GM19193 (cell line): ENCODE data around the gene EFEMP2.

Experiments
- POLR2A ChIP-seq: IDR thresholded peaks from 4 replicates; pipeline ENCODE4 v1.6.1; 2011; ENCODE audit not compliant: insufficient read depth, insufficient read length; ENCODE audit errors: extremely low read depth

Gene EFEMP2

GRCh38 chr11:65882120-65883057 is 9.8 kb upstream of the EFEMP2 start:
- no peak for TF ChIP-seq POLR2A

GRCh38 chr11:65880844-65881421 is 8.3 kb upstream of the EFEMP2 start:
- TF ChIP-seq POLR2A: no peak

- TF ChIP-seq POLR2A: no peak
Measured at GRCh38 chr11:65880027-65880426, 7.4 kb upstream of the EFEMP2 start.

GRCh38 chr11:65879617-65880016 is 7.0 kb upstream of the EFEMP2 start, which contains the start of gene CTSW:
TSS of gene CTSW (plus strand) at chr11:65879837. CDS start at chr11:65879855, 18 bp downstream.
- no peak for TF ChIP-seq POLR2A

GRCh38 chr11:65873318-65874156 is 937 bp upstream of the EFEMP2 start:
- TF ChIP-seq POLR2A: peak; percentile 68

GRCh38 chr11:65871811-65872548 is 620 bp downstream of the EFEMP2 start:
- TF ChIP-seq POLR2A: no peak

GRCh38 chr11:65870706-65871681 is 1.6 kb downstream of the EFEMP2 start:
- no peak for TF ChIP-seq POLR2A

- peak; percentile 27 for TF ChIP-seq POLR2A
Measured at GRCh38 chr11:65870307-65870658, 2.3 kb downstream of the EFEMP2 start.

GRCh38 chr11:65869643-65870306 is 2.8 kb downstream of the EFEMP2 start:
- TF ChIP-seq POLR2A: no peak

- no peak for TF ChIP-seq POLR2A
Measured at GRCh38 chr11:65868907-65869306, 3.7 kb downstream of the EFEMP2 start.

GRCh38 chr11:65868076-65868667 is 4.4 kb downstream of the EFEMP2 start:
- TF ChIP-seq POLR2A: no peak

GRCh38 chr11:65867284-65868071 is 5.1 kb downstream of the EFEMP2 start:
- no peak for TF ChIP-seq POLR2A
